GM18951 (cell line): Measurements from ENCODE around the gene MUC3A.
"Not testable (repeated sequence)": the region's sequence is repeated elsewhere in the genome, so short reads cannot be mapped to it uniquely, and the experiment has no call there.

Experiments
- POLR2A ChIP-seq: IDR thresholded peaks from 4 replicates; pipeline ENCODE4 v1.6.1; 2011; ENCODE audit warnings: mild to moderate bottlenecking; ENCODE audit not compliant: insufficient read length, insufficient read depth; ENCODE audit errors: extremely low read depth
- in situ Hi-C: fragments of 300-500 bp; cut with MboI; formaldehyde crosslinking; loops from one replicate; pipeline ENCODE4 v1.12.0; 2022; ENCODE audit warnings: low sequenced_read_pairs, mixed read lengths, inconsistent platforms; ENCODE audit not compliant: unreplicated experiment

Gene MUC3A

GRCh38 chr7:100949227-100949932, at the start of gene MUC3A:
MUC3A (plus strand) TSS chr7:100949534; CDS start chr7:100949625, 91 bp downstream.
- in situ Hi-C loops, result no loop called here
- no peak for TF ChIP-seq POLR2A

GRCh38 chr7:100900978-100901377, 48.4 kb upstream of the MUC3A start:
- no peak for TF ChIP-seq POLR2A
- in situ Hi-C loops, result no loop called here

- no peak for TF ChIP-seq POLR2A
- in situ Hi-C loops, result no loop called here
These were observed 47.4 kb upstream of the MUC3A start for GRCh38 chr7:100901921-100902332.

DNA sequence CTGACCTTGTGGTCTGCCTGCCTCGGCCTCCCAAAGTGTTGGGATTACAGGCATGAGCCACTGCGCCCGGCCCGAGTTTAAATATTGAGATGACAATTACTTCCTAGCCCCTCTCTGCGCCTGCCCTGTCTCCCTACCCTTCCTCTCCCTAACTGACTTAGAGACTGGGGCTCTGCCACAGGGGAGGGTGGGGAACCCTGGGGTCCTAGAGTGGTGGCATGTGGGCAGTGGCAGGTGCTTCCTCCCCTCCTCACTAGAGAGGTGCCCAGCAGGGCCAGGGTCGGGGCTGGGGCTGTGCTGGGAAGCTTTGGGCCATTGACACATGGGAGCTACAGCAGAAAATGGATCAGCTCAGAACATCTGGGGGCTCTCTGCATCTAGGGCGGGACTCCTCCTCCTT, 46.7 kb upstream of the MUC3A start:
- no peak for TF ChIP-seq POLR2A
- in situ Hi-C loops, result no loop called here

- TF ChIP-seq POLR2A, result no peak
- in situ Hi-C loops, result no loop called here
These were observed 40.8 kb upstream of the MUC3A start for GRCh38 chr7:100908512-100908911.

DNA sequence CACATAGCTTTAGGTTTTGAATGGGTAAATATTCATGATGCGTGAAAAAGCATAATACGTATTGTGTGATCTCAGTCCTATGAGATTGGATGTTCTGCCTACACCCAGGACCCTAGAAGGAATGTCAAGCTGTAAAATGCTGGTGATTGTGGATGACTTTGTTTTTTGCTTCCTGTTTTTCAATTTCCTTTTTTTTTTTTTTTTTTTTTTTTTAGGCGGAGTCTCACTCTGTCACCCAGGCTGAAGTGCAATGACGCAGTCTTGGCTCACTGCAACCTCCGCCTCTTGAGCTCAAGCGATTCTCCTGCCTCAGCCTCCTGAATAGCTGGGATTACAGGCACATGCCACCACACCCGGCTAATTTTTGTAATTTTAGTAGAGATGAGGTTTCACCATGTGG, 38.9 kb upstream of the MUC3A start:
- in situ Hi-C loops, result not testable (repeated sequence)

DNA sequence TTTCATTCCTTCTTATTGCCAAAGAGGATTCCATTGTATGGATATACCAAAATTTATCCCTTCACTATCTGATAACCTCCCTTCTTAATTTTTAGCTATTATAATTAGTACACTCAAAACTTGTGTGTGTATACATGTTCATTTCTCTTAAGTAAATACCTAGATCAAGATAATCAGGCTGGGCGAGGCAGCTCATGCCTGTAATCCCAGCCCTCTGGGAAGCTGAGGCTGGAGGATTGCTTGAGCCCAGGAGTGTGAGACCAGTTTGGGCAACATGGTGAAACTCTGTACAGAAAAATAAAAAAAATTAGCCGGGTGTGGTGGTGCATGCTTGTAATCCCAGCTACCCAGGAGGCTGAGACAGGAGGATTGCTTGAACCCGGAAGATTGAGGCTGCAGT, 37.9 kb upstream of the MUC3A start:
- TF ChIP-seq POLR2A, result no peak
- in situ Hi-C loops, result no loop called here

GRCh38 chr7:100914208-100914878, 35.0 kb upstream of the MUC3A start:
- in situ Hi-C loops, result no loop called here
- TF ChIP-seq POLR2A, result no peak

GRCh38 chr7:100914879-100915447, 34.4 kb upstream of the MUC3A start:
- in situ Hi-C loops, result no loop called here
- TF ChIP-seq POLR2A, result no peak

DNA sequence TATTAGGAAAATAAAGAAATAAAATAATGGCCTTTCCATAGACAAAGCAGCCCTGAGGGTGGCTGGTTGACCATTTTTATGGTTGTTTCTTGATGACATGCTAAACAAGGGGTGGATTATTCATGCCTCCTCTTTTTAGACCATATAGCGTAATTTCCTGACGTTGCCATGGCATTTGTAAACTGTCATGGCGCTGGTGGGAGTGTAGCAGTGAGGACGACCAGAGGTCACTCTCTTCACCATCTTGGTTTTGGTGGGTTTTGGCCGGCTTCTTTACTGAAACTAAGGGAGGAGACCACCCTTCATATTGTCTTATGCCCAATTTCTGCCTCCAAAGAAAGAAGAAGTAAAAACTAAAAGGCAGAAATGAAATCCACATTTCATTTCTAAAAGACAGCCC, 30.0 kb upstream of the MUC3A start:
- in situ Hi-C loops, result not testable (repeated sequence)

DNA sequence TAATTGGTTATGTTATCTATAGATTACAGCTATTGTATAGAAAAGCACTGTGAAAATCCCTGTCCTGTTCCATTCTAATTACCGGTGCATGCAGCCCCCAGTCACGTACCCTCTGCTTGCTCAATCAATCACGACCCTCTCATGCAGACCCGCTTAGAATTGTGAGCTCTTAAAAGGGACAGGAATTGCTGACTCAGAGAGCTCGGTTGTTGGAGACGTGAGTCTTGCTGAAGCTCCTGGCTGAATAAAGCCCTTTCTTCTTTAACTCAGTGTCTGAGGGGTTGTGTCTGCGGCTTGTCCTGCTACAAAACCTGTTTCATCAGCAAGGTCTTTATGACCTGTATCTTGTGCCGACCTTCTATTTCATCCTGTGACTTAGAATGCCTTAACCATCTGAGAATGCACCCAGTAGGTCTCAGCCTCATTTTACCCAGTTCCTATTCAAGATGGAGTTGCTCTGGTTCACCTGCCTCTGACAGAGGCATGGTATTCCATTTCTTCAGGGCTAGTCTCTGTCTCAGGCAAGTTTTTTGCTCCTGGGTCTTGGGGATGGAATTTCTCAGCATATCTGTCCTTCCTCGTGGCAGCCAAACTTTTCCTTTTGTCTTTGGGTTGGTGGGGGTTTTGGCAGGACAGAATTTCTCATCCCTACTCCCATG, 29.4 kb upstream of the MUC3A start:
- in situ Hi-C loops, result not testable (repeated sequence)

- in situ Hi-C loops, result no loop called here
- no peak for TF ChIP-seq POLR2A
These were observed 28.3 kb upstream of the MUC3A start for GRCh38 chr7:100921039-100921438.

- in situ Hi-C loops, result not testable (repeated sequence)
These were observed 25.7 kb upstream of the MUC3A start for GRCh38 chr7:100923616-100924015.

GRCh38 chr7:100929808-100930174, 19.5 kb upstream of the MUC3A start:
- TF ChIP-seq POLR2A, result no peak
- in situ Hi-C loops, result no loop called here

DNA sequence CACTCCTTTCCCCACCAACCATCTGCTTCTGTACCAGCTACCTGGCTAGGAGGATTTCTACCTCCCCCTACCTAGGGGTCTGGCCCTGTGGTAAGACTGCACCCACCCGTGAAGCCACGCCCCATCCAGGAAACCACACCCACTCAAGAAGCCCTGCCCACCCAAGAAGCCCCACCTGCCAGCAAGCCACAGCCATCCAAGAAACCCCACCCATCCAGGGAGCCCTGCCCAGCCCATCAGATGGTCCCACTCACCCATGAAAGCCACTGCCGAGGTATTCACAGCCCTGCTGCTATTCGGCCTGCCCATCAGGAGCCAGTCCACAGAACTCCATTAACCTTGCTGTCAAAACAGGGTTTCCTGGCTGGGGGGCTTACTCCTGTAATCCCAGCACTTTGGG, 15.6 kb upstream of the MUC3A start:
- in situ Hi-C loops, result no loop called here

GRCh38 chr7:100935381-100935780, 14.0 kb upstream of the MUC3A start:
- in situ Hi-C loops, result not testable (repeated sequence)

More for the DNA sequence above, 15.6 kb upstream of the MUC3A start:
- TF ChIP-seq POLR2A, result no peak

DNA sequence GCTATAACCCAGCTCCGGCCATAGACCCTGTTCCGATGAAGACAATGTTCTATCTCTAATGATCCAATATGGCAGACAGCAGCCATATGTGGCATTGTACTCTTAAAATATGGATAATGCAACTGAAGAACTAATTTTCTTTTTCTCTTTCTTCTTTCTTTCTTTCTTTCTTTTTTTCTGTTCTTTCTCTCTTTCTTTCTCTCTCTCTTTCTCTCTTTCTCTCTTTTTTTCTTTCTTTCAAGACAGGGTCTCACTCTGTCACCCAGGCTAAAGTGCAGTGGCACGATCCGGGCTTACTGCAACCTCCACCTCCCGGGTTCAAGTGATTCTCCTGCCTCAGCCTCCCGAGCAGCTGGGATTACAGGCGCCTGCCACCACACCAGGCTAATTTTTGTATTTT, 13.2 kb upstream of the MUC3A start:
- in situ Hi-C loops, result not testable (repeated sequence)
